Activated naive CD4-positive, alpha-beta T cell treated with anti-CD3 and anti-CD28 coated beads, Interleukin-2, amount 10 ng/mL, durations not matched to agents 7 days and 5 days (primary cell): ENCODE results near the gene ZMIZ2.
"Not testable (repeated sequence)": the region's sequence is repeated elsewhere in the genome, so short reads cannot be mapped to it uniquely, and the experiment has no call there.

ENCODE experiments used
- CTCF ChIA-PET: fragments of 350-600 bp; sonication (Branson Sonifier 250); formaldehyde crosslinking; loops from one replicate; lab custom pipeline; 2021; ENCODE audit warnings: antibody characterized with exemption; lab: Charles Lee
- DNase-seq: peaks from one replicate; pipeline ENCODE4 v3.0.0-alpha.2; 2020
- H3K27ac Mint-ChIP-seq: one replicate; pipeline ENCODE4 v1.8.0; 2021; ENCODE audit warnings: mild to moderate bottlenecking, moderate library complexity, mixed read lengths
- H3K27me3 Mint-ChIP-seq: one replicate; pipeline ENCODE4 v1.8.0; 2021; ENCODE audit warnings: mild to moderate bottlenecking, mixed read lengths
- H3K36me3 Mint-ChIP-seq: one replicate; pipeline ENCODE4 v1.8.0; 2021; ENCODE audit warnings: mixed read lengths
- H3K4me1 Mint-ChIP-seq: one replicate; pipeline ENCODE4 v1.8.0; 2021; ENCODE audit warnings: mixed read lengths
- H3K4me3 Mint-ChIP-seq: one replicate; pipeline ENCODE4 v1.8.0; 2021; ENCODE audit warnings: mild to moderate bottlenecking, moderate library complexity, mixed read lengths
- H3K9me3 Mint-ChIP-seq: one replicate; pipeline ENCODE4 v1.8.0; 2021; ENCODE audit warnings: mixed read lengths

The ZMIZ2 gene

GRCh38 chr7:44768628-44769371, 20.2 kb downstream of the ZMIZ2 start:
- Mint-ChIP-seq H3K36me3 (peaks cover 33% of the 10 kb centered on the region), H3K27ac (peak overlapping the region; percentile 73), H3K9me3 (no peaks in the 10 kb centered on the region), H3K4me1 (peaks cover 41% of the 10 kb centered on the region), H3K4me3 (no peak overlapping the region), H3K27me3 (peaks cover 10% of the 10 kb centered on the region)
- CTCF ChIA-PET, result interaction anchor here (1.2 kb wide), 1 partner anchor 19 kb away, joined by 3 read pairs; no protein-coding TSS in a partner anchor
- DNase-seq, result no peak

GRCh38 chr7:44769376-44769775, 20.7 kb downstream of the ZMIZ2 start:
- Mint-ChIP-seq H3K4me1 (peaks cover 41% of the 10 kb centered on the region), H3K27me3 (peaks cover 13% of the 10 kb centered on the region), H3K4me3 (no peak overlapping the region), H3K9me3 (no peaks in the 10 kb centered on the region), H3K36me3 (peaks cover 30% of the 10 kb centered on the region), H3K27ac (peak overlapping the region; percentile 19)
- no peak for DNase-seq
- CTCF ChIA-PET, result interaction anchor here (0.9 to 1.2 kb wide), 2 partner anchors 20 to 367 kb away, joined by 3 to 4 read pairs; no protein-coding TSS in a partner anchor

GRCh38 chr7:44769776-44770294, 21.2 kb downstream of the ZMIZ2 start:
- Mint-ChIP-seq H3K4me1 (peaks cover 41% of the 10 kb centered on the region), H3K36me3 (peaks cover 27% of the 10 kb centered on the region), H3K9me3 (no peaks in the 10 kb centered on the region), H3K4me3 (no peak overlapping the region), H3K27me3 (peaks cover 13% of the 10 kb centered on the region), H3K27ac (peak overlapping the region; percentile 19)
- peak; percentile 47 for DNase-seq
- CTCF ChIA-PET, result interaction anchor here (0.9 to 1.2 kb wide), 2 partner anchors 20 to 366 kb away, joined by 3 to 4 read pairs; no protein-coding TSS in a partner anchor

GRCh38 chr7:44771358-44771757, 22.7 kb downstream of the ZMIZ2 start:
- H3K9me3 Mint-ChIP-seq, result no peaks in the 10 kb centered on the region
- no peak overlapping the region for H3K4me3 Mint-ChIP-seq
- H3K27me3 Mint-ChIP-seq, result peaks cover 25% of the 10 kb centered on the region
- CTCF ChIA-PET, result no interaction called here
- H3K27ac Mint-ChIP-seq, result no peak overlapping the region
- H3K36me3 Mint-ChIP-seq, result peaks cover 24% of the 10 kb centered on the region
- no peak for DNase-seq
- H3K4me1 Mint-ChIP-seq, result peaks cover 41% of the 10 kb centered on the region

- Mint-ChIP-seq H3K4me1 (peaks cover 37% of the 10 kb centered on the region), H3K27ac (no peak overlapping the region), H3K4me3 (no peak overlapping the region), H3K9me3 (no peaks in the 10 kb centered on the region), H3K27me3 (peaks cover 26% of the 10 kb centered on the region), H3K36me3 (peaks cover 17% of the 10 kb centered on the region)
- CTCF ChIA-PET, result interaction anchor here (0.6 kb wide), 1 partner anchor 259 kb away, joined by 3 read pairs; no protein-coding TSS in a partner anchor
- DNase-seq, result no peak
These were observed 23.8 kb downstream of the ZMIZ2 start for GRCh38 chr7:44772440-44772839.

- H3K36me3 Mint-ChIP-seq, result peaks cover 13% of the 10 kb centered on the region
- H3K27me3 Mint-ChIP-seq, result peaks cover 25% of the 10 kb centered on the region
- H3K27ac Mint-ChIP-seq, result no peak overlapping the region
- CTCF ChIA-PET, result interaction anchor here (0.6 kb wide), 1 partner anchor 259 kb away, joined by 3 read pairs; no protein-coding TSS in a partner anchor
- H3K9me3 Mint-ChIP-seq, result no peaks in the 10 kb centered on the region
- no peak overlapping the region for H3K4me3 Mint-ChIP-seq
- H3K4me1 Mint-ChIP-seq, result peaks cover 33% of the 10 kb centered on the region
- DNase-seq, result no peak
These were observed 24.2 kb downstream of the ZMIZ2 start for GRCh38 chr7:44772867-44773266.

GRCh38 chr7:44774486-44774885, 25.8 kb downstream of the ZMIZ2 start:
- H3K27ac Mint-ChIP-seq, DNase-seq, H3K4me3 Mint-ChIP-seq, H3K36me3 Mint-ChIP-seq, H3K9me3 Mint-ChIP-seq: not testable (repeated sequence)
- H3K4me1 Mint-ChIP-seq, result peaks cover 17% of the 10 kb centered on the region
- CTCF ChIA-PET, result interaction anchor here (0.8 kb wide), 1 partner anchor 145 kb away, joined by 4 read pairs; no protein-coding TSS in a partner anchor
- peaks cover 23% of the 10 kb centered on the region for H3K27me3 Mint-ChIP-seq

- H3K9me3 Mint-ChIP-seq, result no peaks in the 10 kb centered on the region
- CTCF ChIA-PET, result no interaction called here
- H3K27ac Mint-ChIP-seq, result no peak overlapping the region
- H3K27me3 Mint-ChIP-seq, result peaks cover 23% of the 10 kb centered on the region
- H3K4me1 Mint-ChIP-seq, result peaks cover 6% of the 10 kb centered on the region
- H3K36me3 Mint-ChIP-seq, result no peaks in the 10 kb centered on the region
- H3K4me3 Mint-ChIP-seq, result no peak overlapping the region
- DNase-seq, result no peak
These were observed 26.9 kb downstream of the ZMIZ2 start for GRCh38 chr7:44775383-44776107.

GRCh38 chr7:44776211-44776610, 27.6 kb downstream of the ZMIZ2 start:
- peaks cover 2% of the 10 kb centered on the region for H3K4me1 Mint-ChIP-seq
- CTCF ChIA-PET, result no interaction called here
- no peak for DNase-seq
- H3K4me3 Mint-ChIP-seq, result no peak overlapping the region
- peaks cover 23% of the 10 kb centered on the region for H3K27me3 Mint-ChIP-seq
- no peaks in the 10 kb centered on the region for H3K36me3 Mint-ChIP-seq
- H3K27ac Mint-ChIP-seq, result no peak overlapping the region
- H3K9me3 Mint-ChIP-seq, result no peaks in the 10 kb centered on the region

GRCh38 chr7:44782460-44782859, 33.8 kb downstream of the ZMIZ2 start:
- H3K27ac Mint-ChIP-seq, result no peak overlapping the region
- H3K9me3 Mint-ChIP-seq, result peaks cover 10% of the 10 kb centered on the region
- H3K4me1 Mint-ChIP-seq, result no peaks in the 10 kb centered on the region
- CTCF ChIA-PET, result no interaction called here
- H3K4me3 Mint-ChIP-seq, result no peak overlapping the region
- no peaks in the 10 kb centered on the region for H3K36me3 Mint-ChIP-seq
- peaks cover 21% of the 10 kb centered on the region for H3K27me3 Mint-ChIP-seq
- no peak for DNase-seq

GRCh38 chr7:44783407-44783806, 34.8 kb downstream of the ZMIZ2 start:
- H3K9me3 Mint-ChIP-seq, result peaks cover 10% of the 10 kb centered on the region
- no peaks in the 10 kb centered on the region for H3K4me1 Mint-ChIP-seq
- CTCF ChIA-PET, result no interaction called here
- no peaks in the 10 kb centered on the region for H3K36me3 Mint-ChIP-seq
- H3K4me3 Mint-ChIP-seq, result no peak overlapping the region
- no peak for DNase-seq
- no peak overlapping the region for H3K27ac Mint-ChIP-seq
- H3K27me3 Mint-ChIP-seq, result peaks cover 21% of the 10 kb centered on the region

- H3K36me3 Mint-ChIP-seq, result no peaks in the 10 kb centered on the region
- H3K4me1 Mint-ChIP-seq, result no peaks in the 10 kb centered on the region
- H3K27me3 Mint-ChIP-seq, result peaks cover 21% of the 10 kb centered on the region
- peaks cover 10% of the 10 kb centered on the region for H3K9me3 Mint-ChIP-seq
- DNase-seq, result no peak
- H3K4me3 Mint-ChIP-seq, result no peak overlapping the region
- CTCF ChIA-PET, result no interaction called here
- H3K27ac Mint-ChIP-seq, result no peak overlapping the region
These were observed 35.7 kb downstream of the ZMIZ2 start for GRCh38 chr7:44784364-44784763.

- H3K27ac Mint-ChIP-seq, CTCF ChIA-PET, H3K4me3 Mint-ChIP-seq, H3K4me1 Mint-ChIP-seq, H3K9me3 Mint-ChIP-seq, DNase-seq, H3K36me3 Mint-ChIP-seq: not testable (repeated sequence)
- peaks cover 21% of the 10 kb centered on the region for H3K27me3 Mint-ChIP-seq
These were observed 36.6 kb downstream of the ZMIZ2 start for GRCh38 chr7:44785218-44785617.

- no peak overlapping the region for H3K4me3 Mint-ChIP-seq
- H3K36me3 Mint-ChIP-seq, result no peaks in the 10 kb centered on the region
- H3K9me3 Mint-ChIP-seq, result peaks cover 10% of the 10 kb centered on the region
- no peak for DNase-seq
- H3K27me3 Mint-ChIP-seq, result peaks cover 19% of the 10 kb centered on the region
- H3K4me1 Mint-ChIP-seq, result peaks cover 3% of the 10 kb centered on the region
- no peak overlapping the region for H3K27ac Mint-ChIP-seq
- CTCF ChIA-PET, result no interaction called here
These were observed 38.4 kb downstream of the ZMIZ2 start for GRCh38 chr7:44787041-44787440.
